GM21619 (cell line): ENCODE measurements around the gene SLC29A2.
"Not testable (repeated sequence)": the region's sequence is repeated elsewhere in the genome, so short reads cannot be mapped to it uniquely, and the experiment has no call there.

Experiments used
- ATAC-seq: cut with Tn5 transposase; IDR thresholded peaks from one replicate; pipeline ENCODE4 v1.9.1; 2021; ENCODE audit not compliant: unreplicated experiment

Gene SLC29A2

DNA sequence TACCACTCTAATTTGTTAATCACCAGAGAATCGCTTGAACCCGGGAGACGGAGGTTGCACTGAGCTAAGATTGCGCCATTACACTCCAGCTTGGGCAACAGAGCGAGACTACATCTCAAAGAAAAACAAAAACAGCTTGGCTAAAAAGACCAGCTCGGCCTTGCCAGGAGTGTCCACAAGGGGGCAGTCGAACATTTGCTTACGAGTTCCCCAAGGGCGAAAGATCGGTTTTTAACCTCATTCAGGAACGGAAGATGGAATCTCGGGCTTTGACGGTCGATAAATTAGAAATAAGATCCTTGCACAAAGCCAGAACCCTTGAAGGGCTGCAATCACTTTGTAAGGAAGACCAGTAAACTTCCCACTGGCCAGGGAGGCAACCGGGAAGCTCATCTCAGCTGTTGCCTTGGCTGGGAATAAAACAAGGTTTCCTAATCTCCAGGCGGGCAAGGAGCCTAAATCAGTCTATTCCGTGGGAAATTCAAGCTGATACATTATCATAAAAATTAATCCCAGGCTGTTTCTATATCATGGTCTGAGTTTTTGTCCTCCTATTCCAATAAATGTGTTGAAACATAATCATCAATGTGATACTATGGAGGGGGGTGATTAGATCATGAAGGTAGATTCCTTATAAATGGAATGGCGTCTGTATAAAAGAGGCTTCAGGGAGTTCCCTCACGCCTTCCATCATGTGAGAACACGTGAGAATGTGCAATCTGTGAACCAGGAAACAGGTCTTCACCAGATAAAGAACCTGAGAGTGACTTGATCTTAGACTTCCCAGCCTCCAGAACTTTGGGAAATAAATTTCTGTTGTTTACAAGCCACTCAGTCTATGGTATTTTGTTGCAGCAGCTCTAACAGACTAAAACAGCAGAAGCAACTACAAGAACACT, 14.9 kb upstream of the SLC29A2 start:
- no peak for ATAC-seq

DNA sequence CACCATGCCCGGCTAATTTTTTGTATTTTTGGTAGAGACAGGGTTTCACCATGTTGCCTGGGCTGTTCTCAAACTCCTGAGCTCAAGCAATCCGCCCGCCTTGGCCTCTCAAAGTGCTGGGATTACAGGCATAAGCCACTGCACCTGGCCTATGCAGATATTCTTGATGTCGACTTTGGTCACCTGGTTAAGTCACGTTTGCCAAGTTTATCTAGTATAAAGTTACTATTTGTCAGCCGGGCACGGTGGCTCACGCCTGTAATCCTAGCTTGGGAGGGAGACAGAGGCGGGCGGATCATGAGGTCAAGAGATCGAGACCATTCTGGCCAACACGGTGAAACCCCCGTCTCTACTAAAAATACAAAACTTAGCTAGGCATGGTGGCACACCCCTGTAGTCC, 12.8 kb upstream of the SLC29A2 start:
- not testable (repeated sequence) for ATAC-seq

DNA sequence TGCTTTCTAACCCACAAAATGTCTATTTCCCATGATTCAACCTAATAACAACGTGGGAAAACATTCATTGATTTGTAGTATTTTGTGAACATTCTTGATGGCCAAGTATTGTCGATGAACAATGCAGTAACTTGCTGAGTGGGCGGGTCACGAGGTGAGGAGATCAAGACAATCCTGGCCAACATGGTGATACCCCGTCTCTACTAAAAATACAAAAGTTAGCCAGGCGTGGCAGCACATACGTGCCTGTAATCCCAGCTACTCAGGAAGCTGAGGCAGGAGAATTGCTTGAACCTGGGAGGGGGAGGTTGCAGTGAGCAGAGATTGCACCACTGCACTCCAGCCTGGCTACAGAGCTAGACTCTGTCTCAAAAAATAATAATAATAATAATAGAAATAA, 8.7 kb upstream of the SLC29A2 start:
- ATAC-seq = not testable (repeated sequence)

DNA sequence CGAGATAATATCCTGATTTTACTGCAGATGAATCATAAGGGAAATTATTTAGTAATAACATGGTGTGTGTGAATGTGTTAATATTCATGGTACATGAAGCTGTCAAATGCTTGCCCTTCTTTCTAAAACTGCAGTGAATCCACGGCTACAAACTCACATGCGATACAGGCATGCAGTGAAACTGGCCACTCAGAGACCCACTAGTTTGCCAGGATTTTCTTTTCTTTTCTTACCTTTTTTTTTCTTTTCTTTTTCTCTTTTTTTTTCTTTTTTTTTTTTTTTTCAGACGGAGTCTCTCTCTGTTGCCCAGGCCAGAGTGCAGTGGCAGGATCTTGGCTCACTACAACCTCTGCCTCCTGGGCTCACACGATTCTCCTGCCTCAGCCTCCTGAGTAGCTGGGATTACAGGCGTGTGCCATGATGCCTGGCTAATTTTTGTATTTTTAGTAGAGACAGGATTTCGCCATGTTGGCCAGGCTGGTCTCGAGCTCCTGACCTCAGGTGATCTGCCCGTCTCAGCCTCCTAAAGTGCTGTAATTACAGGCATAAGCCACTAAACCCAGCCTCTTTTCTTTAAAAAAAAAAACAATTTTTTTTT, 2.2 kb upstream of the SLC29A2 start:
- ATAC-seq = not testable (repeated sequence)

DNA sequence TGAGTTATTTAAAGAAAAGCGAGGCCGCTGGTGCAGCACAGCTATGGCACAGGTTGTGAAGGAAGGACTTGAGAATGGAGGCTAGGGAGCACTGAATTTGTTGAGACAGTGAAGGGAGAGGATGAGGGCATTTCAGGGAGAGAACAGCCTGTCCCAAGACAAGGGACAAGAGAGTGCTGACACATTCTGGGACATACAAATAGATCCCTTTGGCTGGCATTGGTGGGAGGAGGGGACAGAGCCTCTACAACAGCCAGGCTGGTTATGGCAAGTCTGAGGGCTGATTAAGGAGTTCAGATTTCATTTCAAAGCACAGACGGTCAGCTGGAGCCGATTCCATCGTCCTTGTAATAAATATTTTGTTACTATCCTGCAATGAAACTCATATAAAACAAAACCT, 1.7 kb upstream of the SLC29A2 start:
- no peak for ATAC-seq

DNA sequence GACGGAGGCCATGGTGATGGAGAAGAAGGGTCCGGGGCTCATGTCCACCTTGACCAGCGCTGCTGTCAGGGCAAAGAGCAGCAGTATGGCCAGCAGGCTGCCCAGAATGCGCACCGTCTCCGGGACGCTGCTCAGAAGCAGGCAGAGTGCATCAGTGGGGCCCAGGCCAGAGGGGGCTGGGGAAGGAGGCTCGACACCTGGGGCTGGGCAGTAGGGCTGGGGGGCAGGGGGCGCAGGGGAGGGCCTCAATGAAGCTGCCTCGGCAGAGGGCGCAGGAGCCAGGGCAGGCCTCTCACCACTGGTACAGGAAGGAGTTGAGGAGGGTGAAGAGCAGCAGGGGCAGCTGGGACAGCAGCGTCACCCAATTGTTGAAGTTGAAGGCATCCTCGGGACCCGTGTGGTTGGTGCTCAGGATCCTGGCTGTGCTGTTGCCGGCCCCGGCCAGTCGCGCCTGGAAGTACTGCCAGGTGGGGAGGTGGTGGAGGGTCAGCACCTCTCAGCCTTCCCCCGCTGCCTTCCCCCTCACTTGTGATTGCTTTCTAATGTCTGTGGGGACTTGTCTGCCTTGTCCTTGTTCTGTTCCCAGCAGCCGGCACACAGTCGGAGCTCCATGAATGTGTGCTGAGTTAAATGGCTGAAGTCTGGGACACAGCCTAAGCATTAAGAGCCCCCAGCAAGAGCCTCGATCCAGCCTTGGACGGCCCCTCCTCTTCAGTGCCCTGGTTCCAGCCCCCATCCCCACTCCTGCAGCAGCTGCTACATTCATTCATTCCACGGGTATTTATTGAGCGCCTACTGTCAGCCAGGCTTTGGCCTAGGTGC, 2.3 kb downstream of the SLC29A2 start:
- no peak for ATAC-seq

DNA sequence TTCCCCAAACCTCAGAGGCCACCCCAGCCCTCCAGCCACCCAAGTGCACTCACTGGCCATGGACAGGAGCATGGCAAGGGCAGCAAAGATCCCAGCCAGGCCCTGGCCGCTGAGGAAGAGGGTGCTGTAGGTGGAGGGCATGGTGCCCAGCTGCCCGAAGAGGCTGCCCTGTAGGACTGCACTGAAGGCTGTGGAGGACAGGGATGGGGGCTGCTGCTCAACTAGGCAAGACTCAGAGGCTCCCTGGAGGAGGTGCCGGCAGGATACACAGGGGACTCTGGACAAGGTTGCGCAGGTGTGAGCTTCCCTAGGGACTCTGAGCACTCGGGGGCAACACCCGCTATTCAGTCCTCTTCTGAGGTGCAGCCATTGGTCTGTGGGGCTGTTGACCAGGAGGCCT, 3.1 kb downstream of the SLC29A2 start:
- ATAC-seq = no peak

DNA sequence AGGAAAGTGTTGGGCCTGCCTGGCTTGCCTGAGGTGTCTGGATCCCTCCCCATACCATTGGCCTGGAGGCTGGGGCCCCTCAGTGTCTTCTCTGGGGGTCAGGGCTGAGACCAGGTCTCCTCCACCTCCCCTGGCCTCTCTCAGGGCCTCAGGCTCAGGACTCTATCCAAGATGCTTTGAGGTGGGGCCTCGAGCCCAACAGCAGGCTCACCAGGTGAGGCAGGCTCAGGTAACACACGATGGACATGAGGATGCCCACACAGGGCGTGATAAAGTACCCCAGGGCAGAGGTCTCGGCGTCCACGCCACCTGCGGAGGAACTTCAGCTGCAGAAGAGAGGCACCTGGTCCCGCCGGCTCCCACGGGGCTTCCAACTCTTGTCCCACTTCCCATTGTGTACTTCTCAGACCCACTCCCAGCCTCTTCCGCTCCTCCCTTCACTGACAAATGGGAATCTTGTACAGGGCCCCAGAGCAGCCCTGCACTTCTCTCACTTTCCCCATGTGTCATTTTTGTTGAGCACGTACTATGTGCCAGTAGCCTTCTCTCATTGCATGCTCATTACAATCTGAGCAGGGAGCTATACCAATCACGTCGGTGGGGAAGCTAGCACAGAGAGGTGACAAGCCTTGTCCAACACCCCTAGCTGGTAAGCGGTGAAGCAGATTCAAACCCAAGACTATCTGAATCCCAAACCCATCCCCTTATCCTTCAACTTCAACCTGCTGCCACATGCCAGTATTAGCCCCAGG, 3.8 kb downstream of the SLC29A2 start:
- no peak for ATAC-seq

DNA sequence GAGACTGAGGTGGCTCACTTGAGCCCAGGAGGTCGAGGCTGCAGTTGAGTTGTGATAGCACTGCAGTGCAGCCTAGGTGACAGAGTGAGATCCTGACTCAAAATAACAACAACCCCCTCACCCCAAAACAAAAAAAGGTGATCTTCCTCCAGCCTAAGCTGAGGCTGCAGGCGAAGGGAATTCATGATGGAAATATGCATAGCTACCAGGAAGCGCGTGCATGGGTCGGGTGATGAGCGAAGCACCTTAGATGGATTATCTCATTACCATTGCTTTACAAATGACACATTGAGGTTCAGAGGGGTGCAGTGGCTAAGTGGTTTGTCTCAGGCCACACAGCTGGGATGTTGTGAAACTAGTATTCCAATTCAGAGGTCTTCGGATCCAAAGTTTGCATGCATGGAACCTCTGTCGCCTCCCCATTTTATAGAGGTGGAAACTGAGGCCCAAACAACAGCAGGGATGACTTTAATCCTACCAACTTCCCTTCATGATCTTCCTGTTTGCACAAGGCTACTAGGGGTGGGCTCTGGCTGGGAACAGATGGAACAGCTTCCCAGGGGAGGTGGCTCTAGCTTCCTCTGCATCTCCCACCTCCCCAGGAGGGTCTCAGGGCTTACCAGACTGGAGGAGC, 4.6 kb downstream of the SLC29A2 start:
- no peak for ATAC-seq

DNA sequence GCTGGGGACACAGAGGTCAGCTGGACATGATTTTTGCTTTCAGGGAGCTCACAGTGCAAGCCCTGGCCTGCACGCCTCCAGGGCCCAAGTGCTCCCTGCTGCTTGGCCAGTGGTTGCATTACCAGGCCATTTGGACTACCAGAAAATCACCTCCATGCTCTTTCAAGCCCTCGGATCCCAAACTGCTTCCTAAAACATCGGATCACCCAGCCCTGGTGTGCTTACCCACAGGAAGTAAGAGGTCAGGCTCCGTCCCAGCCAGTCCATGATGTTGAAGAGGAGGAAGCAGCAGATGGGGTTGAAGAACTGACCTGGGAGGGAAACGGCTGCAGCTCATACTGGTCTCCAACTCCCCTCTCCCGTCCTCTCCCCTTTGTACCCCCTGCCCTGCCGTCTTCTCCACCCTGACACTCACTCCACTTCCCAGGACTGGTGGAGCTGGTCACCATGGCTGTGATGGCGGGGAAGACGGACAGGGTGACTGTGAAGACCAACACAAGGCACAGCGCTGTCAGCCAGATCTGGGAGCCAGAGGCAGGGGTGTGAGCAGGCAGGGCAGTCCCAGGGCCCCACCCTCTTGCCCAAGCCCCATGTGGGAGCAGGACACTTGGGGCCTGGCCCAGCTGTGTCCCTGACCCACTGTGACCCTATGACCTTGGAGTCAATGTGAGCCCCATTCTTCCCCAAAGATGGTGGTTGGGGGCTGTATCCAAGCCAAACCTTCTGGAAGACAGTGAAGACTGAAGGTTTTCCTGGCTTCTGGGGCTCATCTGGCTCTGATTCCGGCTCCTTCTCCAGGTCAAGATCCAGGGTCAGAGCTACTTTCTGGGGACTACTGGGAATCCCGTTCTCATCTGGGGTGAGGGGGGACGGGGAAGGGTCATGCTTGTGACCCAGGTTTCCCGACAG, 5.6 kb downstream of the SLC29A2 start:
- ATAC-seq = no peak

DNA sequence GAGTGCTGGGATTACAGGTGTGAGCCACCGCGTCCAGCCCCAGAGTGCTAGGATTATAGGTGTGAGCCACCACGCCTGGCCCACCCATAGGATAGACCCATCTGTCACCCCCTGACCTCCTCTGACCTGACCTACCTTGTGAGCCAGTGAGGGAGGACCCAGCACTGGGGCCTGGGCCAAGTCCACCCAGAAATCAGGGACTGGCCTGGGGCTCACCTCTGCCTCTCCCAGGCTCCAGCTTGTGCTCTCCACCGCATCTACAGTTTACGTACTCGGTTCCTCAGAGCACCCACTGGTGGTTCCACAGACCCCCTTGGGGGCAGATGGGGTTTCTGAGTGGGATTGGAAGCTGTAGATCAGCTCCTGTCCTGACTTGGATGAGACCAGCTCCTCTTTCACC, 6.4 kb downstream of the SLC29A2 start:
- ATAC-seq = no peak

DNA sequence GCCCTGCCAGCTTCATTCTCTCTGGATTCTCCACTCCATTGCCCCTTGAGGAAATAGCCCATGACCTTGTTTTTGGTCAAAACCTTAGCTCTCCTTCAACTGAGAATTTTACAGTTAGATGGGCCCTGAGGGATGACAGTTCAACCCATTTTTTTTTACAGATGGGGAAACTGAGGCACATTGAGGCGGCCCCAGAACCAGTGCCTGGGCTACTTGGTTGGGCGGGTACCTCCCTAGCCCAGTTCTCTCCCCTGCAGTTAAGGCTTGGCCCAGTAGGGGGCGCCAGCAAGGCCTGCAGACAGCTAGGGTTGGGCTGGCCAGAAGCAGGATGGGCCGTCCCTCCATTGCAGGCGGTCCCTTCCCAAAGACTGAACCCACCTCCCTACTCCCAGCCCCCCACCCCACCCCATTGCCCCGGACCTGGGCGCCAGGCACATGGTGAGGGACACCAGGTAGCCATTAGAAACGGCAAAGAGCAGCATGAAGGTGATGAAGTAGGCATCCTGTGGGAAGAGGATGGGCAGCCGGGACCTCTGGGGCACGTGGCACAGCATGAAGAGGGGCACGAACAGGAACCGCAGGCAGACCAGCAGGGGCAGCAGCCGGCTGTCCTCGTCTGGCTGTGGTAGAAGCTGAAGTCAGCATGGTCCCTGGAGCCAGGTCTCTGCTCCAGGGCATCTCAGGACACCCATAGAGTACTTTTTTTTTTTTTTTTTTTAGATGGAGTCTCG, 7.6 kb downstream of the SLC29A2 start:
- no peak for ATAC-seq

DNA sequence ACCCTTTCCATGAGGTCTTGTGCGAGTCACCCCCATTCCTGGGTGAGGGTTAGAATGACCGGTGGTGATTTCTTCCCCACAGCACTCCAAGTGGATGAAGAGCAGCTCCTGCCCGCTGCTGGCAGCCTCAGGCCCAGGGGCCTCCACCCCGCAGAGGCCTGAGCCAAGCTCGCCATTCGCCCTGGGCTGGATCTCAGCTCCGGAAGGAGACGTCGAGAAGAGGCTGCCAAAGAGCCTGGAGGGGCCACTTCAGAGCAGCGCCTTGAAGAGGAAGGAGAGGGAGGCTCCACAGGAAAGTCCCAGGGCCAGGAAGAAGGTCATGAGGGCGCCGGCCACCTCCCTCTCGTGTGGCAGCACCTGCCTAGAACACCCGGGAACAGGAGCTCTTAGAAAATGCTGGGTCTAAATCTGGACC, 8.4 kb downstream of the SLC29A2 start:
- no peak for ATAC-seq

DNA sequence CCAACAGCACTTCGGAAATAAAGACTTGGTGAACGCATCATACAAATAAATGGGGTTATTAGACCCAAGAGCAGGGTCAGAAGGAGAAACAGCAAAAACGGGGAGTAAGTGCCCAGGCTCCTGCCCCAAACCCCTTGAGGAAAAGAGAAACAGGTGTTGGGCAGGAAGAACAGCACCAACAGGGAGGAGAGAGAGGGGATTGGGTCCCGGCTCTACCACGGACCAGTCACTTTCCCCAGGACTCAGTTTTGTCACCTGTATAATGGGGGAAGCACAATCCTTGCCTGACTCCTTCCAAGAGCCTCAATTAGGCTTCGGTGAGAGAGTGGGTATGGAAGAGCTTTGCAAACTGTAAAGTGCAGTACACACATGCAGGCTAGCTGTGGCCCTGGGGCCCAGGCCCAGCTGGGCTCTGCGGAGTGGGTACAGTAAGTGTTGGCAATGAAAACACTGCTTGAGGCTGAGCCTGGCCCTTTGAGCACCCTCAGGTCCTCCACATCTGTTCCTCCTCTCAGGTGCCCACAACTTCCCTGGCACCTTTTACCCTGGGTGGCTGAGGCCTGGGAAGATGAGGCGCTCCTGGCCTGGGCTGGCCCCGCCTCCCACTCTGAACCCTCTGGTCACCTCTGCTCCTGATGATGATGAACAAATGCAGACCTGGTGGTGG, 8.9 kb downstream of the SLC29A2 start:
- no peak for ATAC-seq

DNA sequence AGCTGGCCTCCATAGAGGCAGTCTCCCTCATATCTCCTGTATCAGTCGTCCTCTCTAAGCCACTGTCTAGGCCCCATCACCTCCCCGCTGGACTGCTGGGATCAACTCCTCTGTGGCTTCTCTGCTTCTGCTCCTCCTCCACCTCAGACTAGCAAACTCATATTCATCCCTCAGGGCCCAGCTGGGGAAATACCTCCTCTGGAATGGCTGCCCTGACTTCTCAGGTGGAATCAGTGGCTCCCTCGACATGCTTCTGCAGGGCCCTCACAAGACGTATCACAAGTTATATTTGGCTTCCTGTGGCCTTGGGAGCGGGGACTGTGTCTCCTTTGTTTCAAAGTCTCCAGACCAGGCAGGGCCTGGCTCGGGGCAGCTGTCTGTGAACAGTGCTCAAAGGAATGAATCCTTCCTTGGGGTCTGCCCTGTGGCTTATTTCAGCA, 10.0 kb downstream of the SLC29A2 start:
- ATAC-seq = no peak

DNA sequence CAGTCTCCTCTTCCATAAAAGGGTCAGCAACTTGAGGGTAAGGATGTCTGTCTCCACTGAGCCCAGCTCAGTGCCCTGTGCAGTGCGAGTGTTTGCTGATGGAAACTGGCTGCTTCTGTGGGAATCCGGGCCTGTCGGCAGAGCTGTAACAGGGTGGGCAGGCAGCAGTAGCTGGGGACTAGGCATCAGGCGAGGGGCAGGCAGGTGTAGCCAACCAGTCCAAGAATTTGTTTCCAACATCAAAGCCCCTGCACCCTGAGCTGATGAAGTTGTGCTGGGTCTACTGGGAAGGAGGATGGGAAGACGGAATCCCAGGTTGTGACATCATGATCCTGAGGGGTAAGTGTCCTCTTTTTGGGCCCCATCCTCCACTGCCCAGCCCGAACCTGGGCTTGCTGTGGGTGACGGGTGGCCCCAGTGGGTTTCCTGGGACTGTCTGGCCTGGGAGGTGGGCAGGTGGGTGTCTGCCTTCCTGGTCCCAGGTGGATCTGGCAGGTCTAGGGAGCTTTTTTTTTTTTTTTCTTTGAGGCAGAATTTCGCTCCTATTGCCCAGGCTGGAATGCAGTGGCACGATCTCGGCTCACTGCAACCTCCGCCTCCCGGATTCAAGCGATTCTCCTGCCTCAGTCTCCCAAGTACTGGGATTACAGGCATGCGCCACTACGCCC, 11.0 kb downstream of the SLC29A2 start:
- no peak for ATAC-seq

DNA sequence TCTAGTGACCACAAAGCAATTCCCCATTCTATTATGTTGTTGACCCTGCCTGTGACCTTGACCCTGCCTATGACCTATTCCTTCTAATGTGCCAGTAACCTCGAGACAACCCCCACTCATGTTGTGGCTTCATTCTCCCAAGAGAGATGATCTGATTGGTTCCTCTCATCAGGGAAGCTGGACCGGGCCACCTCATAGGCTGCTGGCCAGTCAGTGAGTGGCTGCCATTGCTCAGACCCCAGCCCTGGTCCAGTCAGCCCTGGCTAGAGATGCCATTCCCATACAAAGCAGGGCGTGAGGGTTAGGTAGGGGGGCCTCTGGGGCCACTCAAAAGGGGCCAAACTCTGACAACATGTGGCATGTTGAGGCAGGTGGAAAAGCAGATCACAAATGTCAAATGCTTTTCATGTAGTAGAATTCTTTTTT, 11.9 kb downstream of the SLC29A2 start:
- no peak for ATAC-seq
